Nucleus accumbens (tissue), 56 donors: ENCODE results near the gene FAM181B.
A peak's percentile ranks its signal among the peaks of the same experiment; 100 is the strongest.
"Not testable (repeated sequence)": the region's sequence is repeated elsewhere in the genome, so short reads cannot be mapped to it uniquely, and the experiment has no call there.

Experiments
- DNase-seq, 56 donors: peaks; one replicate each; lab custom pipeline; 2025; lab: John Stamatoyannopoulos, UW

Gene FAM181B

DNA sequence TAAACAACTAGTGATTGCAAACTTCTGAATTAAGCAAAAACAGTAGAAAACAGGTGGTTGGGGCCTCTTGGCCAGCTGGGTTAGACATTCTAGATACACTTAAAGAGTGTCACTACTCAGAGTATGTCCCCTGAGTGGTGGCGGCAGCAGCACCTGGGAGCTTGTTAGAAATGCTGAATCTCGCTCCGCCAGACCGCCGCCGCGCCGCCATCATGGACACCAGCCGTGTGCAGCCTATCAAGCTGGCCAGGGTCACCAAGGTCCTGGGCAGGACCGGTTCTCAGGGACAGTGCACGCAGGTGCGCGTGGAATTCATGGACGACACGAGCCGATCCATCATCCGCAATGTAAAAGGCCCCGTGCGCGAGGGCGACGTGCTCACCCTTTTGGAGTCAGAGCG lies 44.3 kb downstream of the FAM181B start:
- DNase-seq = not testable (repeated sequence)

DNA sequence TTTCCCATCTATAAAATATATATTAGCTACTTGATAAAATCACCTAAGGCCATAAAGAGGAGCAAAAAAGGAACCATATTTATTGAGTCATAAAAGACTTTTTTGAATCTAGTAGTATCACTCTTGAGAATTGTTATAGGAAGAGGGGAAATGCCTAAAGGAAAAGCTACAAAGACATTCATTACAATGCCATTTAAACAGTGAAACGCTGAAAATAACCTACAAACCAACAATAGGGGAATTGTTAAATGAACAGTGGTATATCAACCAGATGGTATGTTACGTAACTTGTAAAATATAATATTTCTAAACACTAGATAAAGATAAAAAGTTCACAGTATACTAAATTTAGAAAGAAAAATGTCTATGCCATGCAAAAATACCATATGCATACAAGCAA lies 47.5 kb downstream of the FAM181B start:
- DNase-seq = no peak

DNA sequence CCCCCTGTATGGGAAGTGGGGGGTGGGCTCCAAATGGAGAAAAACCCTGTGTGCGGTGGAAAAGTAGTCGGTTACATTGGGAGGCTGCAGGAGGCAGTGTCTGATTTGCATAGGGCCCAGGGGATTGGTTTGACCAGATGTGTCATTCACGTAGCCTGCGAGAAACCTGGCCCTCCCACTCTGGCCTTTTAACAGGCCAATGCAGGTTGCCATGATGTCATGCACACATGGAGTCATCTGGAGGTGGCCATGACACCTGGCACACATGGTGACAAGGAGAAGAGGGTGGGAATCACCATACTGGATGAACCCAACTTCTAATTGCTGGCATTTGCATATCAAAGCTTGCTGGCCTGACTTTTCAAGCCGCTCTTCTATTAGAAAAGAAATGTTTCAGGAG lies 50.6 kb downstream of the FAM181B start:
- no peak for DNase-seq

DNA sequence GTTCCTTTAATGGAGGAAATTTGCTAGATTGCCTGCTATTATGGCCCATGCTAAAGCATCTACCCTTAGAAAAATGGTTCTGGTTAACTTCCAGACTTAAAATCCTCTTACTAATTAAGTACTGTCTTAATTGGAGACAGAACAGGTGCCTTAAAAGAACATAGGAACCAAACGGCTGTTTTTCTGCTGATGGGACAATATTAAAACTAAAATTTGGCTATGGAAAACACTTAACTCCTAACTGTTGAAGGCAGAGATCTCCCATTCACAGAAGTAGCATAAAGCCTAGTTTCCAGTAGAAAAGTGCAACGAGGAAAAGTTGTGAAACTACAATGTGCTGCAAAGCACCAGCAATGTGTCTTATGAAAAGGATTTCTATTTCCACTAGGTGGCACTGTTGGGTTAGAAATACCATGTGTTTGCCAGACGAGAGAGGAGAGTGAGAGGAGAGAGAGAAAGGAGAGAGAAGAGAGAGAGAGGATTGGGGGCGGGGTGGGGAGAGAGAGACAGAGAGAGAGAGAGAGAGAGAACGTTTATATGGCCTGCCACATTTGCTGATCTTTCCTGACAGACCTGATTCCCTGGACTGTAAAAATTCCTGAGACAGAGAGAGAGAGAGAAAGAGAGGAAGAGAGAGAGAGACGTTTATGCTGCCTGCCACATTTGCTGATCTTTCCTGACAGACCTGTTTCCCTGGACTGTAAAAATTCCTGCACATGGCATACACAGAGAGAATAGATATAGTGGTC lies 51.5 kb downstream of the FAM181B start:
- peak in 14 of 56 donors; percentile 1 to 31 (median 6) for DNase-seq

DNA sequence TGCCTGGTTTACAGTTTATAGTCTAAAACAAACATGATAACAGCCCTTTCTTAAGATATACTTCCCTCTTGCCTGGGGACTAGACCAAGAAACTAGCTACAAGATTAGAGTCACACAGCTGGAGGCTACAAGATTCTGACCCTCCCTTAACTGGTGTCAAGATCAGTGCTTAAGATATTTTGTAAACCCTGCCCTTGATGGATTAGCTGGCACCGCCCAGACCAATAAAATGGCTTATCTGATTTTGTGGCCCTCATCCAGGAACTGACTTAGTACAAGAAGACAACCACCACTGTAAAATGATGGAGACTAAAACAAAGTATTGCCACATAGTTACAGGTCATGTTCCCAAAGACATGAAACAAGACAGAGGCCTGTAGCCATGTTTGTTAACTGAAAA lies 53.4 kb downstream of the FAM181B start:
- no peak for DNase-seq
